Activated naive CD8-positive, alpha-beta T cell treated with anti-CD3 and anti-CD28 coated beads for 36 hours (primary cell): ENCODE results near the gene NDUFB10. TPM values are rescaled to one million over a fixed set of nuclear protein-coding genes. Genes with fewer than 3 reads are reported as not detected.

Experiments
- DNase-seq: peaks from one replicate; pipeline ENCODE4 v3.0.0; 2021
- H3K27ac Mint-ChIP-seq: one replicate; pipeline ENCODE4 v1.8.0; 2022; ENCODE audit warnings: mild to moderate bottlenecking, moderate library complexity, mixed read lengths
- H3K27me3 Mint-ChIP-seq: one replicate; pipeline ENCODE4 v1.8.0; 2022; ENCODE audit warnings: mild to moderate bottlenecking, mixed read lengths
- H3K36me3 Mint-ChIP-seq: one replicate; pipeline ENCODE4 v1.8.0; 2021; ENCODE audit warnings: mild to moderate bottlenecking, mixed read lengths
- H3K4me1 Mint-ChIP-seq: one replicate; pipeline ENCODE4 v1.8.0; 2021; ENCODE audit warnings: mixed read lengths
- H3K4me3 Mint-ChIP-seq: one replicate; pipeline ENCODE4 v1.8.0; 2022; ENCODE audit warnings: mild to moderate bottlenecking, moderate library complexity, mixed read lengths
- H3K9me3 Mint-ChIP-seq: one replicate; pipeline ENCODE4 v1.8.0; 2022; ENCODE audit warnings: mixed read lengths
- total RNA-seq, 2 experiments: library from RNA; stranded (reverse); gene quantifications; one replicate each; pipeline ENCODE4 v1.2.3, GENCODE V29; 2021

Gene NDUFB10
- total RNA-seq, 2 experiments from 2014 or later: 138 to 141 TPM

DNA sequence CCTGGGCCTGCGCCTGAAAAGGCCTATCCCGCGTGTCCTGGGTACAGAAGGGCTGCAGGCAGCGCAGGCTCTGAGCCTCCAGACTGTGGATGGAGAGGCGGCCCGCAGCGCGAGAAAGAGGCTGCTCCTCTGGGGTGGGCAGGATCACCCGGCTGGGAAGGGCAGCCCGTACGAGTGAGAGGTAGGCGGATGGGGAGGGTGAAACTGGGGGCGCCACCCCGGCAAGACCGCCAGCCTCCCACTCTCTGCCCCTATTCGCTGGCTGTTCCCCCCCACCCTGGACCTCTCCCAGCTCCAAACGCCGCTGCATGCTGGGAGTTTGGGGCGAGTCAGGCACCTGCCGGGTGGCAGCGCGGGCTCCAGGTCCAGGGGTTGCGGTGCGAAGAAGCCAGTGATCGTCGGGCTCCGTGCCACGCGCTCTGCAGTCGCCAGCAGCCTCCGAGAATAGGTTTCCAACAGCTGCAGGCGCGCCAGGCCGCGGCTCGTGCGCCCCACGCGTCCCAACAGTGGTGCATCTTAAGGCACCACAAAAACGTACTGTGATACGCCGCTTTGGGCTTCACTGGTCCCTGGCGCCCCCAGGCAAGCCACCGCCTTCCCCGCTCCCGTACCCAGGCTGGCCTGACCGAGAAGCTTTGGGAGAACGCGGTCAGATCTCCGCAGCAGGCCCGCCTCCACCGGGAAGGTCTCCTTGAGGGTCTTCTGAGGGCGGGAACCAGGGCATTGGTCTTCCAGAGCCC, 20.9 kb downstream of the NDUFB10 start:
- H3K36me3 Mint-ChIP-seq: peaks cover 17% of the 10 kb centered on the region
- DNase-seq: no peak
- H3K27ac Mint-ChIP-seq: no peak overlapping the region
- no peaks in the 10 kb centered on the region for H3K9me3 Mint-ChIP-seq
- peaks cover 31% of the 10 kb centered on the region for H3K27me3 Mint-ChIP-seq
- peaks cover 13% of the 10 kb centered on the region for H3K4me1 Mint-ChIP-seq
- H3K4me3 Mint-ChIP-seq: no peak overlapping the region

DNA sequence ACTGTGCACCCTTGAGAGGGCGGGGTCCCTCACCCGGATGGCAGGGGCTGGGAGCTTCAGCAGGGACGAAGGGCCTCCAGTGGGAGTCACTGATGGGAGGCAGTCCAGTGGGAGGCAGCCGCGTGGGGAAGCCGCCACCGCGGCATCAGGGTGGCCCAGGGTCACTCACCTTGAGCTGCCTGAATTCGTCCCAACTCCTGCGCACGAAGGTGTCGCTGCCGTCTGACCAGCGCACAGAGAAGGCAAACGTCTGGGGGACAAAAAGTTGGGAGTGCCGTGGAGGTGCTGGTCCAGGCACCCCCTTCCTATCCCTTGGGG, 21.4 kb downstream of the NDUFB10 start:
- Mint-ChIP-seq H3K4me3 (no peak overlapping the region), H3K9me3 (no peaks in the 10 kb centered on the region), H3K27me3 (peaks cover 31% of the 10 kb centered on the region), H3K27ac (no peak overlapping the region), H3K4me1 (peaks cover 17% of the 10 kb centered on the region), H3K36me3 (peaks cover 16% of the 10 kb centered on the region)
- DNase-seq: no peak

DNA sequence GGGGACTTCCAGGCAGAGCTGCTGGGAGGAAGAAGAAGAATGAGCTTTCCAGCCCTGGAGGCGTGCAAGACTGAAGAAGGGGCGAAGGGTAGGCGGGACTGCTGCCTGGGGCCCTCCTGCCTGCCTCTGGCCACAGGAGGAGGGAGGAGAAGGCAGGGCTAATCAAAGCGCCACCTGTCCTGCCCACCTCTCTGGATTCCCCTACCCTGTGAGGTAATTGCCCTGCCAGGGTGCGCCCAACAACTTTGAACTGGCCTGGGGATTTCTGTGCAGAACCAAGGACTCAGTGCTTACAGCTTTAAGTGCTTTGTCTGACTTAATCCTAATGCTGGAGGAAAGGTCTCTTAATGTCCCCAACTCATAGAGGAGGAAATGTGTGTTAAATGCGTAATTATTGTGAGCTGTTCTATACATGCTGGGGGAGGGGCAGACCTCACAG, 22.1 kb downstream of the NDUFB10 start, which contains the start of gene NOXO1:
Gene NOXO1 (minus strand): TSS at position 72 of the 439 bp plus-strand sequence. CDS start 290 bp downstream, outside the sequence.
- no peak for DNase-seq
- Mint-ChIP-seq H3K4me1 (peaks cover 17% of the 10 kb centered on the region), H3K27me3 (peaks cover 31% of the 10 kb centered on the region), H3K27ac (peak within 1 kb of the TSS; percentile 20), H3K4me3 (peak within 1 kb of the TSS; percentile 37), H3K36me3 (peaks cover 12% of the 10 kb centered on the region), H3K9me3 (no peaks in the 10 kb centered on the region)

DNA sequence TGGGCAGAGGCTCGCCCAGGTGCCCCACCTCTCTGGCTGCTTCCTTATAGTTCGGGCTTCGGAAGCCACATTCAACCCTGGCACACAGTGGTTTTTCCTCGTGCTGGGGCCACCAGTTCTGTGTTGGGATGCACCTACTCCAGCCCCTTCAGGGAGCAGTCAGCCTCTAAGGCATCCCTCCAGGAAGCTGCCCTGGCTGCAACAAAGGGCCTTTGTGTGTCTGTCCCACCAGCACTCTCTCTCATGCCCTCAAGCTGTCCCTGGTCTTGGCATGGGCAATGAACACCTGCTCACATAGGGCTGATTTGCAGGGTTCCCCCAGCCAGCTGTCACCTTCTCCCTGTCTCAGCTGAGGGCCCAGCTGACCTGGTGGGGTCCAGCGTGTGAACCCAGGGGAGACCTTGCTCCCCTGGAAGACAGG, 22.7 kb downstream of the NDUFB10 start:
- Mint-ChIP-seq H3K27ac (no peak overlapping the region), H3K36me3 (peaks cover 18% of the 10 kb centered on the region), H3K9me3 (no peaks in the 10 kb centered on the region), H3K4me3 (no peak overlapping the region), H3K4me1 (peaks cover 17% of the 10 kb centered on the region), H3K27me3 (peaks cover 31% of the 10 kb centered on the region)
- no peak for DNase-seq

DNA sequence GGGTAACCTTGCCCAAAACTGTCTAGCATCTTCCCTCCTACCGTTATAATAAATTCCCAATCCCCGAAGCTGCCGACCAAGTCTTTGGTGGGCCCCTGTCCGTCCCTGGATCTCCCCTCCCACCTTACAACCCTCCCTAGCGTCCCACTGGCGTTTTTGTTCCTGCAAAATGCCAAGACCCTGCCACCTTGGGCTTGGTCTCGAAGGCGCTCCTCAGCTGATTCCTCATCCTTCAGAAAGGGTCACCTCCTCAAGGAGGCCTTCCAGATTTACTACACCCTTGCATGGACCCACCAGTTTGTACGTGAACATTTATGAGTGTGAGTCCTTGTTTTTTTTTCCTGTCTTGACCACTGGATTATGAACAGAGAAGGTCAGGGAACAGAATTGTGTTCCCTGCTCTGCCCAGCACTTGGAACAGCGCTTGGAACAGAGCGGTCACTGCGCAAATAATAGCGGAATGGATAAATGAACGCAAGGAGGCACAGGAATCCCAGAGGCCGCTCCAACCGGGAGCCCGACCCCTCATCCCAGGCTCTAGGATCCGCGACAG, 23.7 kb downstream of the NDUFB10 start:
- Mint-ChIP-seq H3K4me1 (peaks cover 17% of the 10 kb centered on the region), H3K27me3 (peaks cover 37% of the 10 kb centered on the region), H3K27ac (no peak overlapping the region), H3K4me3 (peak overlapping the region; percentile 70), H3K36me3 (peaks cover 16% of the 10 kb centered on the region), H3K9me3 (no peaks in the 10 kb centered on the region)
- no peak for DNase-seq

DNA sequence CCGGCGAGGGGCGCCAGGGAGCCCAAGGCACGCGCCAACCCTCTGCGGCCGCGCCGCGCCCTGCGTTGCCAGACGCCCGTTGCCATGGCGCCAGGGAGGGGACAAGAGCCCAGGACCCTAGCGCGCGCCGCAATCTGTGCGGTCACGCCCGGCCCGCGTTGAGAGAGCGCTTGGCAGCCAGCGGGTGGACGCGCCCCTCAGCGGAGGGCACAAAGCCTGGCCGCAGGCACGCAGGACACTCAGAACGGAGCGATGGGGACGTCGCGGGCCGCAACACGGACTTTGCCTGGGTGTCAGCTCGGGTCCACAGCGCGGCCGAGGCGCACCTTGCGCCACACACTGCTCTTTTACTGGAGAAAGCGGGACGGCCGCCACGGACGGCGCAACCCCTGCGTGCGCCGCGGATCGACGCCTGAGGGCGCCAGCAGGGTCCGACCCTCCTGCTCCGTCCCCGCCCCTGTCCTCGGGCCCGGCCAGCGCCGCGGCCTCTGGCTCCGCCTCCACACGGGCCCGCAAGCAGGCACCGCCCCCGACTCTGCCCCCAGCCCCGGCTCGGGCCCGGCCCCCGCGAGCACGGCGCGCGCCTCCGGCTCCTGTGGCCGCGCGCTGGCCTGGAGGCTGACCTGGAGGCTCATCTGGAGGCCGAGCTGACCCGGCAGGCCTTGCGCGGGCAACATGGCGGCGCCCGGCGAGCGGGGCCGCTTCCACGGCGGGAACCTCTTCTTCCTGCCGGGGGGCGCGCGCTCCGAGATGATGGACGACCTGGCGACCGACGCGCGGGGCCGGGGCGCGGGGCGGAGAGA, 24.4 kb downstream of the NDUFB10 start, which contains the start of gene GFER:
Gene GFER (plus strand): TSS at position 650 of the 803 bp plus-strand sequence. CDS start 26 bp downstream, at position 676.
- H3K4me1 Mint-ChIP-seq: peaks cover 20% of the 10 kb centered on the region
- DNase-seq: peak; percentile 85
- peak within 1 kb of the TSS; percentile 12 for H3K27ac Mint-ChIP-seq
- H3K36me3 Mint-ChIP-seq: peaks cover 12% of the 10 kb centered on the region
- peak within 1 kb of the TSS; percentile 84 for H3K4me3 Mint-ChIP-seq
- no peaks in the 10 kb centered on the region for H3K9me3 Mint-ChIP-seq
- peaks cover 43% of the 10 kb centered on the region for H3K27me3 Mint-ChIP-seq

DNA sequence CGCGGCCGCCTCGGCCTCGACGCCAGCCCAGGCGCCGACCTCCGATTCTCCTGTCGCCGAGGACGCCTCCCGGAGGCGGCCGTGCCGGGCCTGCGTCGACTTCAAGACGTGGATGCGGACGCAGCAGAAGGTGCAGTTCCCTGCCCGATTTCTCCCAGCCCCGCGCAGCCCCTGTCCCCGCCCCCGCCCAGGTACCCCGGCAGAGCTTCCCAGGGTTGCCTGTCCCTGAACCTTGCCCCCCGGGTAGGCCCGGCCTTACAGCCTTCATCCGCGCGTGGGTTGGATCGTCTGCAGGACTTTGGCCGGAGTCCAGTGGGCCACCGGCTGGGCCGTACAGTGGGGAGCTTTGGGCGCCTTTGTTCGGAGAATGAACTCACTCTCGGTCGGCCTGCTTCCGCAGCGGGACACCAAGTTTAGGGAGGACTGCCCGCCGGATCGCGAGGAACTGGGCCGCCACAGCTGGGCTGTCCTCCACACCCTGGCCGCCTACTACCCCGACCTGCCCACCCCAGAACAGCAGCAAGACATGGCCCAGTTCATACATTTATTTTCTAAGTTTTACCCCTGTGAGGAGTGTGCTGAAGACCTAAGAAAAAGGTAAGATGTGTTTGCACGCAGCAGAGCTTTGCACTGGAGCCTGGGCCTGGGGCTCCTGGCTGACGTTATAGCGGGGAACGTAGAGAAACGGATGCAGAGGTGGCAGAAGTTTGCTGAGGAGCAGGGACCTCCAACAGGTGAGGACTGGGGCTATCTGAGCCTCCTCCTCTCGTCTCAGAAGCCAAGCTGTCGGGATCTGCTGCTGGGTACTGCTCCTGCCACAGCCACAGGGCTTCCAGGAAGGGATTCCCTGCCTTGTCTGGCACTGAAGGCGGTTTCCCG, 25.2 kb downstream of the NDUFB10 start:
- H3K4me1 Mint-ChIP-seq: peaks cover 23% of the 10 kb centered on the region
- peak overlapping the region; percentile 12 for H3K27ac Mint-ChIP-seq
- peaks cover 51% of the 10 kb centered on the region for H3K27me3 Mint-ChIP-seq
- peaks cover 12% of the 10 kb centered on the region for H3K36me3 Mint-ChIP-seq
- DNase-seq: no peak
- peak overlapping the region; percentile 84 for H3K4me3 Mint-ChIP-seq
- no peaks in the 10 kb centered on the region for H3K9me3 Mint-ChIP-seq

DNA sequence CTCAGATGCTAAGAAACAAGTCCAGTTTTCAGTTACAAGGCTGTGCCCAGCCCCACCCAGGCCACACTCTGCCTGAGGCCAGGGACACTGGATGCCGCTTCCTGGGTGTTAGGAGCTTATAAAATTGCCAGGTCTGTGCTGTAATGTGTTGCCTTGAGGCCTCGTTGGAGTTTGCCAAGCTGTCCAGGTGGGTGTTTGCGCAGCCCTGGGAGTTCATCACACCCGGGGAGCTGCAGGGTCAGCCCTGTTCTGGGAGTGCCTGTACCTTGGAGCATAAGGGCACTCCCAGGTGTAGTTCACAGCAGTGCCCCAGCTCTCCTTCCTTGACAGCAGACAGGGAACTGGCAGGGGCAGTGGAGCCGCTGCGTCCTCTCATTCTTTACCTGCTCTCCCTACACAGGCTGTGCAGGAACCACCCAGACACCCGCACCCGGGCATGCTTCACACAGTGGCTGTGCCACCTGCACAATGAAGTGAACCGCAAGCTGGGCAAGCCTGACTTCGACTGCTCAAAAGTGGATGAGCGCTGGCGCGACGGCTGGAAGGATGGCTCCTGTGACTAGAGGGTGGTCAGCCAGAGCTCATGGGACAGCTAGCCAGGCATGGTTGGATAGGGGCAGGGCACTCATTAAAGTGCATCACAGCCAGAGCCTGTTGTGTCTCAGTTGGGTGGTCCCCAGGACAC, 26.3 kb downstream of the NDUFB10 start:
- Mint-ChIP-seq H3K9me3 (no peaks in the 10 kb centered on the region), H3K36me3 (peaks cover 12% of the 10 kb centered on the region), H3K4me3 (peak overlapping the region; percentile 84), H3K27me3 (peaks cover 52% of the 10 kb centered on the region), H3K27ac (no peak overlapping the region), H3K4me1 (peaks cover 23% of the 10 kb centered on the region)
- DNase-seq: no peak

DNA sequence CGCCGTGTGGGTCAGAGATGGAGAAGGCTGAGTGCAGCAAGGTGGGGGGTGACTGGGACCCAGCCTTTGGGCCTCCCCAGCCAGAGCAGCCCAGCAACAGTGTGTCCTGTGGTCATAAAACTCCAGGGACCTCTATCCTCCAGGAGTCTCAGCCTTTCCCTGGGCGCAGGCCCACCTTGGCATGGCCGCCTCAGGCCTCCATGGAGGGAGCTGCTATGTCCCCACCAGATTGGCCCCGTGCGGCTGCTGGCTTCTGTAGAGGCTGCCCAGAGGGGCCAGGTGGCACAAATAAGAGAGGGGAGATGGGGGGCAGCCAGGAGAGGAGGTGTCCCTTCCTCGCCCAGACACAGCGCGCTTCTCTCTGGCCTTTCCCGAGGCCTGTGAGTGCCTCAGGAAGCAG, 27.9 kb downstream of the NDUFB10 start:
- Mint-ChIP-seq H3K4me1 (peaks cover 26% of the 10 kb centered on the region), H3K4me3 (no peak overlapping the region)

DNA sequence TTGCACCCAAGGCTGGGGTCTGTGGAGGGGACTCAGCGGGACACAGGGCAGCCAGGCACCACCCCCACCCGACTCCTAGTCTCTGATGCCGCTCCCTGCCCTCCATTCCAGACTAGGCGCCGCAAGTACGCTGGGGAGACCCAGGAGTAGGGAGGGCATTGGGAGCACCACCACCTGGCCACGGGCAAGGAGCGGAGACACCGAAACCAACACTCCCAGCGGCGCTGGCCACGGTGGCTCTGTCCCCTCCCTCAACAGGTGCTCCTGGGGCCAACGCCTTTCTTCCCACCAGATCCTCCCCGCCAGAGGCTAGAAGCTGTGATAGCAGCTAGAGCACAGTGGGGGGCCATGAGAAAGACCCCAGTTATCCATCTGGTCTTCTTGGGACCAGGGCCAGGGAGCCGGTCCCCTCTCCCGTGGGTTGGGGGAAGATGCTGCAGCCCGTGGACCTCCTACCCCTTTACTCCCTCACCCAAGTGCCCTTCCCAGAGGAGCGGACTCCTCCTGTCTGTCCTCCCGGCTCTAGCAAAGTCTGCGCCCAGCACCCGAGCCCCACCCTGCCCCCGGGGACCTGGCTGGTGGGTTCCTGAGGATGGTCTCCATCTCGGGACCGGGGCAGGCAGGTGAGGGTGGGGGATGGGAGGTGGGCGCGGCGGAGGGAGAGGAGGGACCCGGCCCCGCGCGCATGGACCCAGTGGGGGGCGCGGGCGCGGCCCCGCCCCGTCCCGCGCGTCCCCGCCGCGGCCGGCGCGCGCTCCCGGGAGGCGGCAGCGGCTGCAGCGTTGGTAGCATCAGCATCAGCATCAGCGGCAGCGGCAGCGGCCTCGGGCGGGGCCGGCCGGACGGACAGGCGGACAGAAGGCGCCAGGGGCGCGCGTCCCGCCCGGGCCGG, 30.1 kb downstream of the NDUFB10 start, which contains the start of gene SYNGR3:
Gene SYNGR3 (plus strand): TSS at position 762 of the 892 bp plus-strand sequence. CDS start 133 bp downstream, outside the sequence.
- peaks cover 12% of the 10 kb centered on the region for H3K36me3 Mint-ChIP-seq
- peak within 1 kb of the TSS; percentile 59 for H3K4me3 Mint-ChIP-seq
- peaks cover 32% of the 10 kb centered on the region for H3K27me3 Mint-ChIP-seq
- no peak within 1 kb of the TSS for H3K27ac Mint-ChIP-seq
- H3K4me1 Mint-ChIP-seq: peaks cover 26% of the 10 kb centered on the region
- H3K9me3 Mint-ChIP-seq: no peaks in the 10 kb centered on the region
- no peak for DNase-seq

More for the DNA sequence above, 27.9 kb downstream of the NDUFB10 start:
- peaks cover 44% of the 10 kb centered on the region for H3K27me3 Mint-ChIP-seq
- H3K27ac Mint-ChIP-seq: no peak overlapping the region
- peaks cover 12% of the 10 kb centered on the region for H3K36me3 Mint-ChIP-seq
- no peak for DNase-seq
- H3K9me3 Mint-ChIP-seq: no peaks in the 10 kb centered on the region

DNA sequence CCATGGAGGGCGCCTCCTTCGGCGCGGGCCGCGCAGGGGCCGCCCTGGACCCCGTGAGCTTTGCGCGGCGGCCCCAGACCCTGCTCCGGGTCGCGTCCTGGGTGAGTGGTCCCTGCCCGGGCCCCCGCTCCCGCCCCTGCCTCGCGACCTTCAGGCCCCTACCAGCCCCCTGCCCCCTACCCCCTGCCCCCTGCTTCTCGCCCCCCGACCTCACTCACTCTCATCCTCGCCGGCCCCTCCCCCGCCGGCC, 30.7 kb downstream of the NDUFB10 start:
- Mint-ChIP-seq H3K4me3 (peak overlapping the region; percentile 59), H3K4me1 (peaks cover 26% of the 10 kb centered on the region), H3K27ac (no peak overlapping the region), H3K36me3 (peaks cover 12% of the 10 kb centered on the region), H3K27me3 (peaks cover 32% of the 10 kb centered on the region), H3K9me3 (no peaks in the 10 kb centered on the region)
- no peak for DNase-seq

DNA sequence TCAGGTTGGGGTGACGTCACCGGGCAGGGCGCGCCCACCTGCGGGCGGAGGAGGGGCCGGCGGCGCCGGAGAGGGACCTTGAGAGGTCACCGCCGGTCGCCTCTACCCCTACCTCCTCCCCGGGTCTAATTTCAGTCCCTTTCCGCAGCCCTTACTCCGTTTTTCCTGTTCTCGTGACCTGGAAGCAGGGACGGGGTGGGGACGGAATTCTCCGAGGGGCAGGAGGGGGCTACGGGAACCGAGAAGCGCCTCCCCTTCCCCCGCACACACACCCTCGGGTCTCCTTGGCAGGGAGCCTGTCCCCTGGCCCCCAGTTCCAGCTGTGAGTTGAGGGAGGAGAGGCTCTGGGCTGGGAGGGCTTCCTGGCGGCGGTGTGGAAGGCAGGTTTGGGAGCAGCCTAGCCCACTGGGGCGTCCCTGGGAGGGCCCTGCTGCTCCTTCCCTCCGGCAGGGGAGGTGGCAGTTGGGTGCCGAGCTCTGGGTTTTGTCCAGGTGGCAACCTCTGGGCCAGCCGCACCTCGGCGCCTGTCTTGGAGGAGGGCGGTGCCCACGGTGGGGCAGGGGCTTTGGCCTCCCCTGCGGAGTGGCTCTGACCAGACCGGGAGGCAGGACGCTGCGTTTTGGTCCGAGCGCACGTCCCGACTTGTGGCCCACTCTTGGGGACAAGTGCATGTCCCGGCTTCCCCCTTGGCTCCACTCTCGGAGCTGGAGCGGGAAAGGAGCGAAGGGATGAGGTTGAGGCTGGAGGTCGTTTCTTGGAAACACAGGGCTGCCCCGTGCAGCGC, 31.2 kb downstream of the NDUFB10 start:
- DNase-seq: peak; percentile 50
- Mint-ChIP-seq H3K27me3 (peaks cover 32% of the 10 kb centered on the region), H3K9me3 (no peaks in the 10 kb centered on the region), H3K27ac (peak overlapping the region; percentile 66), H3K4me3 (peak overlapping the region; percentile 59), H3K4me1 (peaks cover 22% of the 10 kb centered on the region), H3K36me3 (peaks cover 15% of the 10 kb centered on the region)

DNA sequence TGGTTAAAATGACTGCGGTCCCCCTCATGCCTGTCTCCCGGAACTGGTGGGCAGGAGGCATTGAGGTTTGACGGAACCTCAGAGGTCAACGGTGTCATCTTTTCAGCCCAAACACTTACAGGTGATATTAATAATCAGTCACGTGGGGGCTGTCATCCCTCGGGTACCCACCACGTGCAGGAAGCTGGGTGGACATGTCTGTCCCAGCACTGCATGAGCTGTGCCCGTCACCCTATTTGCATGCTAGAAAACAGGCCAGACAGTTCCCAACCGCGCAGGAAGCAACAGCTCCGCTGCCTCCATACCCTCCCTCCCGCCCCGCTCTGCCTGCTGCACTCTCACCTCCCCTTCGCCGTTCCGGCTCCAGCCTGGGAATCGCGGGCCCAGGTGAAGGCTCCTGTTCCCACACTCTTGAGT, 31.8 kb downstream of the NDUFB10 start:
- peaks cover 32% of the 10 kb centered on the region for H3K27me3 Mint-ChIP-seq
- H3K4me3 Mint-ChIP-seq: peak overlapping the region; percentile 59
- peaks cover 17% of the 10 kb centered on the region for H3K36me3 Mint-ChIP-seq
- H3K27ac Mint-ChIP-seq: peak overlapping the region; percentile 66
- DNase-seq: peak; percentile 60
- H3K4me1 Mint-ChIP-seq: peaks cover 22% of the 10 kb centered on the region
- no peaks in the 10 kb centered on the region for H3K9me3 Mint-ChIP-seq
